Large intestine (tissue), 3 donors: ENCODE measurements around the gene FRAS1. TPM values are rescaled to one million over a fixed set of nuclear protein-coding genes. Genes with fewer than 3 reads are reported as not detected.

Experiments used
- DNase-seq, 2 donors: peaks; one replicate each; pipeline versions ENCODE4 v3.0.0 to v3.0.0-alpha.2; 2013
- H3K27ac ChIP-seq: one replicate; pipeline ENCODE4 v1.5.1; 2013; ENCODE audit warnings: low read length
- H3K27me3 ChIP-seq: 2 replicates; pipeline ENCODE4 v1.6.1; 2013; ENCODE audit warnings: low read length; ENCODE audit not compliant: control insufficient read depth, insufficient read depth
- H3K36me3 ChIP-seq: 2 replicates; pipeline ENCODE4 v1.6.1; 2013; ENCODE audit warnings: low read length; ENCODE audit not compliant: control insufficient read depth, insufficient read depth
- H3K4me1 ChIP-seq: one replicate; pipeline ENCODE4 v1.6.1; 2013; ENCODE audit warnings: low read length; ENCODE audit not compliant: control insufficient read depth, insufficient read depth
- H3K4me3 ChIP-seq: one replicate; pipeline ENCODE4 v1.5.1; 2013; ENCODE audit warnings: low read length
- H3K9me3 ChIP-seq: one replicate; pipeline ENCODE4 v1.6.1; 2013; ENCODE audit warnings: mild to moderate bottlenecking, low read depth, low read length, moderate library complexity; ENCODE audit not compliant: control insufficient read depth
- WGBS: methylation state at CpG from one replicate; pipeline ENCODE4 v1.1.5; 2013; ENCODE audit warnings: low lambda C conversion rate; ENCODE audit not compliant: insufficient coverage; 5-methylcytosine and 5-hydroxymethylcytosine counted together
- polyA plus RNA-seq: library from polyadenylated mRNA; unstranded; fragments of 120-200 nt; gene quantifications from one replicate; pipeline ENCODE4 v1.2.1, GENCODE V29; 2013

Gene FRAS1
- polyA plus RNA-seq, 1 donor = 12.9 TPM

DNA sequence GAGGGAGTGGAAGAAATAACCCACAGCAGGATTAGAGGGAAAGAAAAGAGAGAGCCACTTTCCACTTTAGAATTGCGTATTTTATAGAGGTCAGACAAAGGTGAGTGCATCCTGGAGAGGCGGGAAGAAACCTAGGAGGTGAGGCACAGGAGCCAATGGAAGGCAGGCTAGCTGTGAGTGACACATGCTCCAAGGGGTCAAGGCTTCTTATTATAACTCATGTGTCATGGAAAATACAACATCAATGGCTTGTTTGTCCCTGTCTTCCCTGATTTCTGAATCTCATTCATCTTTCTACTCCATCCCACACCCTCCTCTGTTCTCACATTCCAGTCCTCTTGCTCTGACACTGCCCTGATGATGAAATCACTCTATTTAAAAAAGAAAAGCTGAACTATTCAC, 508.8 kb downstream of the FRAS1 start:
- no CpG with 5 or more reads among the region's 2 CpGs for WGBS
- DNase-seq = peak; percentile 30 to 47
- Histone ChIP-seq H3K27me3 (no peaks in the 10 kb centered on the region), H3K4me1 (peaks cover 42% of the 10 kb centered on the region), H3K36me3 (peaks cover 2% of the 10 kb centered on the region), H3K27ac (peak overlapping the region; percentile 17), H3K4me3 (no peak overlapping the region), H3K9me3 (no peaks in the 10 kb centered on the region)

DNA sequence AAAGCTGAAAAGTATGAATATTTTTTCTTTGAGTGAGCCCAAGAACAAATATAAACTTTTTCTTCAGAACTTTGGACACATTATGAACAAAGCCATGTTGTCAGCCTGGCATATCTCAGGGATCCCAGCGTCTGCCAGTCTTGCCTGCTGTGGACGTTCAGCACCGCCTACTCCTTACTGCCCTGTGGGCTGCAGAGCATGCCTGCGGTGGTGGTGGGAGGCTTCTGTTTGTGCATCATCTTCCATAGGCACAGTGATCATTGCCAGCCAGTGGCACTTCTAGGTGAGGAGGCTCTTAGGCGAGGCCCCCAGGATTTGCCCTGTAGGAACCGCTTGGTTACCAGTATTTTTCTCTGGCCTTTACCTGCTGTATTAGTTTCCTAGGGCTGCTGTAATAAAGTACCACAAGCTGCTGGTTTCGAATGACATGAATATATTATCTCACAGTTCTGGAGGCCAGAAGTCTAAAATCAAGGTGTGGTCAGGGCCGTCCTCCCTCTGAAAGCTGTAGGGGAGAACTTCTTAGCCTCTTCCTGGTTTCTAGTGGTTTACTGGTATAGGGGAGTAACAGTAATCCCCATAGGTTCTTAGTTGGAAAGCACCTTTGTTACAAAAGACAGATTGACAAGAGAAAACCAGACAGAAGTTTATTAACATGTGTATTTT, 509.8 kb downstream of the FRAS1 start:
- Histone ChIP-seq H3K4me1 (peaks cover 38% of the 10 kb centered on the region), H3K36me3 (peaks cover 7% of the 10 kb centered on the region), H3K27me3 (no peaks in the 10 kb centered on the region), H3K27ac (peak overlapping the region; percentile 47), H3K9me3 (no peaks in the 10 kb centered on the region), H3K4me3 (no peak overlapping the region)
- peak in 1 of 2 donors; percentile 61 for DNase-seq
- 0% methylated on average over 1 of the region's 8 CpGs for WGBS

DNA sequence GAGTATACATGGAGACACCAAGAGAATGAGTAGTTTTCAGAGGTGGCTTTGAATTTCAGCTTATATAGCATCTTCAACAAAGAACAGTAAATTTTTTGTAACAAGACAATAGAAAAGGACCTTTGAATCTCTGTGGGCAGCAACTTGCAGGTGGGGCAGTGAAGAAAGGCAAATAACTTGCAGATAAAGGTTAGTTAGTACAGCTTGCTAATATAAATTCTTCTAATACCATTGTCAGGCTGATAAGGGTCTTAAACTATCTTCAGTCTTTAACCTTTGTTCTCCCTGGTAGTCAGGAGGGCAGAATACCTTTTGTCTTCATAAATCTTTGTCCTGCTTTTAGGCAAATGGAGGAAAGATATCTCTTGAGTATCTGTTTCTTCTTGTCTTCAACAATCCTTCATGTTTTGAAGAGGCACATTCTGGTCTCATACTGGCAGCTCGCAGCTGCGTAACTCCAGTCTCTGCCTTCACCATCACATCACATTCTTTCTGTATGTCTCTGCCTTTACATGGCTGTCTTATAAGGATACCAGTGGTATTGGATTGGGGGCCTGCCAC, 510.5 kb downstream of the FRAS1 start:
- Histone ChIP-seq H3K4me3 (no peak overlapping the region), H3K36me3 (peaks cover 7% of the 10 kb centered on the region), H3K9me3 (no peaks in the 10 kb centered on the region), H3K27ac (peak overlapping the region; percentile 47), H3K4me1 (peaks cover 38% of the 10 kb centered on the region), H3K27me3 (no peaks in the 10 kb centered on the region)
- no CpG with 5 or more reads among the region's 2 CpGs for WGBS
- DNase-seq = peak; percentile 48 to 71

DNA sequence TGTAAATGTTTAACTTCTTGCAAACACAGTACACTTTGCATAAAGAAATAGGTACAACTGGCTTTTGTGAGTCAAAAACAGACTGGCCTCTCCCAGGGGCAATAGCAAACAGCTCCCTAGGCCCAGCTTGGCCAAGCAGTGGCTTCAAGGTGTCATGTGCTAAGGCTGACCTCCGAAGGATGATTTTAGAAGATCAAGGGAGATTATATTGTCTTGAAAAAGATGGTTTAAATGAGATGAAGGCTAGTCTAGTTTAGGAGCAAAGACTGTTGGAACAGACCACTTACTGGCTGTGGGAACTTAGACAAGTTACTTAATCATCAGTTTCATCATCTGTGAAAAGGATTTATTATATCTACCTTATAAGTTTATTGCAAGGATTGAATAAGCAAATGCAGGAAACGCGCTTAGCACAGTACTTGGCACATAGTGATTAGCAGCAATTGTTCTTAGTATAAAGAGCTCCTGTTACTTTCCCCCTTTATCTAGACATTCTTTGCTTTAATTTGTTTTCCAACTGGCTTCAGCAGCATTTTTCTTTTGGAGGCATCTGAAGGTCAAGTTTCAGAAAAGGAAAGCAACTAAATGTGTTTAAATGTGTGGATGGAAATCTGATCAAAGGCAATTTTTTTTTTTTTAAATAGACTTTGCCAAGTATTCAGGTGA, 511.6 kb downstream of the FRAS1 start:
- Histone ChIP-seq H3K4me1 (peaks cover 38% of the 10 kb centered on the region), H3K27ac (peak overlapping the region; percentile 47)
- DNase-seq = no peak

DNA sequence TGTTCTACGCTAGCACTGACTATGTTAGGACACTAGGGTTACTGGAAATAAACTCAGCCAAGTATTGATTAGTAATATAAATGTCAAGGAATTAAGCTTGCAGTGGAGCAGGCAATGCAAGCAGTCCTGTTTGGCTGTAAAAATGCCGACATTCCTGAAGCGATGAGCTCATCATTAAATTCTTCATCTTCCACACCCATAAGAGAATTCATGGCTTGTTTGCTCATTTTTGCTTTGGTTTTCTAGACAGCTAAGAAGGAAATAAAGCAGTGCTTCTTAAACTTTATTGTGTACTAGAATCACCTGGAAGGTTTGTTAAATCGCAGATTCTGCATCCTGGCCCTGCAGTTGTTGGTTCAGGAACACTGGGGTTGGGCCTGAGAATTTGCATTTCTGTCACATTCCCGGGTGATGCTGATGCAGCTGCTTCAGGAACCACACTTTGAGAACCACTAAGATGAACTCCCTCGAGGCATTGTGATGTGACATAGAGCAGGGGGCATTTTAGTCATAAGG, 512.2 kb downstream of the FRAS1 start:
- peaks cover 38% of the 10 kb centered on the region for H3K4me1 ChIP-seq
- H3K4me3 ChIP-seq = no peak overlapping the region
- H3K36me3 ChIP-seq = peaks cover 16% of the 10 kb centered on the region
- no peaks in the 10 kb centered on the region for H3K9me3 ChIP-seq
- DNase-seq = peak; percentile 25 to 49
- H3K27ac ChIP-seq = no peak overlapping the region
- H3K27me3 ChIP-seq = no peaks in the 10 kb centered on the region
- WGBS = no CpG with 5 or more reads among the region's 6 CpGs

More for the DNA sequence above, 511.6 kb downstream of the FRAS1 start:
- Histone ChIP-seq H3K9me3 (no peaks in the 10 kb centered on the region), H3K27me3 (no peaks in the 10 kb centered on the region), H3K4me3 (no peak overlapping the region), H3K36me3 (peaks cover 12% of the 10 kb centered on the region)
- 100% methylated on average over 2 of the region's 3 CpGs for WGBS

DNA sequence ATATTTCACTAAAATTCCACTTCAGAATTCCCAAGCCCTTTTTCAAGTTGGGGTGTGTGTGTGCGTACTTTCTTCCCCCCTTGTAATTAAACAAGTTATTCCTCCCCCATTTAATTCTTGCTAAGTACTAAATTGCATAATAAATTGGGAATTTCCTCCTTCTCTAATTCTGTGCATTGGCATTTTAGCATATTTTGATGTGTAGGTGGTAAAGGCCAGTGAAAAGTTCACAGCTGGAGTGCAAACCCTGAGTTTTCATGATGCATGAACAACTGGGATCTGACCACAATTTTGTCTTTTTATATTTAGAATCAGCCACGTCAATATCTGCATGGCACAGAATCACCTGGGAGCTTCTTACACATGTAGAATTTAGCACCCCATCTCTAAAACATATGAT, 513.0 kb downstream of the FRAS1 start:
- Histone ChIP-seq H3K4me3 (no peak overlapping the region), H3K9me3 (no peaks in the 10 kb centered on the region), H3K4me1 (peaks cover 36% of the 10 kb centered on the region), H3K27me3 (no peaks in the 10 kb centered on the region), H3K27ac (no peak overlapping the region), H3K36me3 (peaks cover 20% of the 10 kb centered on the region)
- DNase-seq = no peak
- no CpG with 5 or more reads among the region's 2 CpGs for WGBS

DNA sequence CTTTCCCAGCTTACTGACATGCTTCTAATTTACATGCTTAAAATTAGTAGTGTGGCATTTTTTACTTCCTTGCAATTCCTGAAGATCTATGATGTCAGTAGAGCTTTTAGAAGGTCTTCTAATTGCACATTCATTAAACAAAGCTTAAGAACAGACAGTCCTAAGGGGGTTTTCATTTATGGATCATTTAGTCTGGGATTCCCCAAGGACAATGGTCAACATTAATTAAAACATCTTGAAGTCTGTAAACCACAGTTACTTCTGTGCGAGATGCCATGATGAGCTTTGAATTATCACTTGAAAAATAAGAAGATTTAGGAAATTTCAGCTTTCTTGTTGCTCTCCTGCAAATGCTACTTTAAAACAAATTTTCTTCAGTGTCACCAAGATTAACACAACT, 514.7 kb downstream of the FRAS1 start:
- peaks cover 22% of the 10 kb centered on the region for H3K4me1 ChIP-seq
- H3K36me3 ChIP-seq = peaks cover 26% of the 10 kb centered on the region
- no peaks in the 10 kb centered on the region for H3K27me3 ChIP-seq
- H3K27ac ChIP-seq = no peak overlapping the region
- H3K9me3 ChIP-seq = no peaks in the 10 kb centered on the region
- H3K4me3 ChIP-seq = no peak overlapping the region
- no peak for DNase-seq
- no CpG with 5 or more reads among the region's 1 CpG for WGBS

DNA sequence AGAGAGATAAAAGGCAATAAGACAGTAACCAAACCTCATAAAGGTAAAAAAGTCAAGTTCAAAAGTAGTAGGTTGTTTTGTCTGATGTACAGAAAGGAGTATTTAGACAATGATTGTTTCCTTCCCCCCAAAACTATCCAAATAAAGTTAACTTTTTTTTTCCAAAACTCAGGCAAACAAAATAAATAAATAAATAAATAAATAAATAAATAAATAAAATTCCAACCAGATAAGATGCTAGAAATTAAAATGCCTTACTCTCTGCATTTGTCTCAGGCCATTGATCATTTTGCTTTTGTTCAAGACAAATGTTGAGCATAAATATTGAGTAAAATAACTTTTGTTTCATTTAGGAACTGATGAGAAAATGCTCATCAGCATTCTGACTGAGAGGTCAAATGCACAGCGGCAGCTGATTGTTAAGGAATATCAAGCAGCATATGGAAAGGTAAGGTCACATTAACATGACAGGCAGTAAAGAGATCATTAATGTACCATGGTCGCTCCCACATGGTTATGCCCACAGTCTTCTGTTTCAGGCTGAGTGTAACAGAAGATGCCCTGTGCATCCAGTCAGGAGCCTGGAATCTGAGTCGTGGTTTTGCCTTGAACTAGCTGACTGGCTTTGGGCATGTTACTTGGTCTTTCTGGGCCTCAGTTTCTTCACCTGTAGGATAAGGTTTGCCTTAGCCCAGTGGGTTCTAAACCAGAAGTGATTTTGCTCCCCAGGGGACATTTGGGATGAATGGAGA, 521.7 kb downstream of the FRAS1 start:
- Histone ChIP-seq H3K9me3 (no peaks in the 10 kb centered on the region), H3K36me3 (peaks cover 41% of the 10 kb centered on the region), H3K4me1 (no peaks in the 10 kb centered on the region), H3K27me3 (no peaks in the 10 kb centered on the region), H3K4me3 (no peak overlapping the region), H3K27ac (no peak overlapping the region)
- DNase-seq = no peak
- WGBS = 100% methylated on average over 1 of the region's 3 CpGs

DNA sequence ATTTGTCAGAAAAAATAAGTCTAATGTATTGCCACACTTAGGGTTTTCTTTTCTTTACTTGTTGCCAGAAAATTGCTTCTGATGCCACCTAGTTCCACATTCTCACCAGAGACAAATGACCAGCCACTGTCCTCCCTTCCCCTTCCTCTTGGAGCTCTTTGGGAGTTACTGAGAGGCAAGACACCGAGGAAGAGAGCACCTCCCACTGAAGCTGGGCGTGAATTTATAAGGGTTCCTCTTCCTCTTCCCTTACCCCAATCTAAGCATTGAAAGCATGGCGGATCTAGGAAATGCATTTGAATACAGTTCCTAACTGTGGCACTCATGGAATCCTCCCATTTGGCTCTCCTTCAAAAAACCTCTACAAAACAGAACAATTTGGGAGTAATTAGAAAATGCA, 524.5 kb downstream of the FRAS1 start:
- no peak for DNase-seq
- 100% methylated on average over 1 of the region's 3 CpGs for WGBS

DNA sequence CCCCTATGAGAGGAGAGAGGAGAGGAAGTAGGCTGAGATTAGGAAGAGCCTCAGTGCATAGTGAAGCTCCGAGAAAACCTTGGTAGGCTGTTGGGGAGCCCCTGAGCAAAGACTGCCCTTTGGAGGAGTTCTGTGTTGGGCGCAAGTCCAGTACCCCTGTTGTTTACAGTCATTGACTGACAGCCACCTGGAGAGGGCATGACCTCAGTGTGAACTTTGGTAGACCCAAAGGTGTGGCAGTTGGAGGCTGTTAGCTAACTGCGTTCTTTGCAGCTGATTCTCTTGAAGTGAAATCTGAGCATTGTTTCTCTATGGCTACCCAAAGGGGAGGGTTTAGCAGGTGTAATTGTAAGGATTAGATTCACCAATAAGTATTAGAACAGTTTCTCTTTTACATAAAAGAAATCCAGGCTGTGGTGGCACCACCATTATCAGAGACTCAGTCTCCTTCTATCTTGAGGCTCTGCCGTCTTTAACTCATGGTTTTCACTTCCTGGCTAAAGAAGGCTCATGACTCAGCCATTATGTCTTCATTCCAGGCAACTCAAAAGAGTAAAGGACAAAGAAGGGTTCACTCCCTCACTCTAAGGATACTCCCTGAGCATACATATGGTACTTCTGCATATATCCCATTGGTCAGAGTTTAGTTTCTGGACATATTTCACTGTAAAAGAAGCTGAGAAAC, 527.9 kb downstream of the FRAS1 start:
- peaks cover 63% of the 10 kb centered on the region for H3K36me3 ChIP-seq
- no peak overlapping the region for H3K4me3 ChIP-seq
- WGBS = 40% methylated on average over 1 of the region's 4 CpGs
- H3K27me3 ChIP-seq = no peaks in the 10 kb centered on the region
- DNase-seq = peak in 1 of 2 donors; percentile 51
- peaks cover 7% of the 10 kb centered on the region for H3K4me1 ChIP-seq
- peak overlapping the region; percentile 25 for H3K27ac ChIP-seq
- H3K9me3 ChIP-seq = no peaks in the 10 kb centered on the region

More for the DNA sequence above, 524.5 kb downstream of the FRAS1 start:
- Histone ChIP-seq H3K27me3 (no peaks in the 10 kb centered on the region), H3K4me1 (peaks cover 7% of the 10 kb centered on the region), H3K9me3 (no peaks in the 10 kb centered on the region), H3K4me3 (no peak overlapping the region), H3K27ac (no peak overlapping the region), H3K36me3 (peaks cover 46% of the 10 kb centered on the region)
